HG03135 (cell line): ENCODE measurements around the gene UBR7.
"Not testable (repeated sequence)": the region's sequence is repeated elsewhere in the genome, so short reads cannot be mapped to it uniquely, and the experiment has no call there.

ENCODE experiments used
- ATAC-seq: cut with Tn5 transposase; IDR thresholded peaks from one replicate; pipeline ENCODE4 v1.9.1; 2021; ENCODE audit warnings: mild to moderate bottlenecking, moderate library complexity; ENCODE audit not compliant: unreplicated experiment

UBR7 gene

GRCh38 chr14:93186956-93187355, 20.1 kb upstream of the UBR7 start:
- ATAC-seq = no peak

GRCh38 chr14:93195316-93195999, 11.6 kb upstream of the UBR7 start:
- no peak for ATAC-seq

- no peak for ATAC-seq
These were observed 8.0 kb upstream of the UBR7 start for GRCh38 chr14:93199031-93199430.

GRCh38 chr14:93200553-93200952, 6.5 kb upstream of the UBR7 start:
- no peak for ATAC-seq

GRCh38 chr14:93201155-93201704, 5.8 kb upstream of the UBR7 start:
- ATAC-seq = no peak

- ATAC-seq = peak; percentile 41
These were observed 632 bp downstream of the UBR7 start for GRCh38 chr14:93207468-93208308.

- peak; percentile 49 for ATAC-seq
These were observed 5.4 kb downstream of the UBR7 start for GRCh38 chr14:93212432-93212831.

GRCh38 chr14:93214598-93214997, 7.5 kb downstream of the UBR7 start:
- ATAC-seq = no peak

- no peak for ATAC-seq
These were observed 12.2 kb downstream of the UBR7 start for GRCh38 chr14:93219103-93219726.

GRCh38 chr14:93220509-93220908, 13.5 kb downstream of the UBR7 start:
- no peak for ATAC-seq

- ATAC-seq = no peak
These were observed 16.5 kb downstream of the UBR7 start for GRCh38 chr14:93223565-93223964.

- no peak for ATAC-seq
These were observed 21.5 kb downstream of the UBR7 start for GRCh38 chr14:93228550-93228949.

GRCh38 chr14:93230539-93230938, 23.5 kb downstream of the UBR7 start:
- ATAC-seq = no peak

- ATAC-seq = no peak
These were observed 24.3 kb downstream of the UBR7 start for GRCh38 chr14:93231129-93231979.

GRCh38 chr14:93232159-93232558, 25.1 kb downstream of the UBR7 start:
- no peak for ATAC-seq

GRCh38 chr14:93233078-93233477, 26.0 kb downstream of the UBR7 start:
- not testable (repeated sequence) for ATAC-seq

- no peak for ATAC-seq
These were observed 27.7 kb downstream of the UBR7 start for GRCh38 chr14:93234798-93235197.

GRCh38 chr14:93239869-93240677, 33.0 kb downstream of the UBR7 start:
- no peak for ATAC-seq

GRCh38 chr14:93240678-93241000, 33.6 kb downstream of the UBR7 start:
- ATAC-seq = no peak
